ENCODE measurements around the gene COL4A6. TPM values are rescaled to one million over a fixed set of nuclear protein-coding genes. Genes with fewer than 3 reads are reported as not detected.
A peak's percentile ranks its signal among the peaks of the same experiment; 100 is the strongest.

COL4A6 gene
- total RNA-seq, 1 experiment from 2014 or later, result 2.4 TPM

DNA sequence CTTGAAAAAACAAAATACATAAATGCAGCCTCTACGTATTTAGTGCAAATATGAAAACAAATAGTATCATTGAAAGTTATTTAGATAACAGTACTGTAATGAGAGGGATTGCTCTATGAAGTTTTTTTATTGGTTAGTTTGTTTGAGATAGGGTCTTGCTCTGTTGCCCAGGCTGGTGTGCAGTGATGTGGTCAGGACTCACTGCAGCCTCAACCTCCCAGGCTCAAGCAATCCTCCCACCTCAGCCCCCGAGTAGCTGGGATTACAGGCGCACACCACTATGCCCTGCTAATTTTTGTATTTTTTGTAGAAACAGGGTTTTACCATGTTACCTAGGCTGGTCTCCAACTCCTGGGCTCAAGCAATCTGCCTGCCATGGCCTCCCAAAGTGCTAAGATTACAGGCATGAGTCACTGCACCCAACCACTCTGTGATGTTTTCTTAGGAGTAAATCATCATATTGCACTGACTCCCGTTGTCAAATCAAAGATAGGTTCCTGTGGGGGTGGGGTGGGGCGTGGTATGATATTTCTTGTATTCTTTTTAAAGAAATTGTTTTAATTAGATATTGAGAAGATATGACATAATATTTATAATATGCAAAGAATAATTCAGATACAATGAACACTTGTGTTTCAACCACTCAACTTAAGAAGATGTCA lies 270.9 kb downstream of the COL4A6 start:
- DNase-seq (ENCODE audit: low read depth, low spot score) (peak; percentile 23), ATAC-seq (peak; percentile 74)
- H3K4me1 ChIP-seq (ENCODE audit: control insufficient read depth in 1 of 2, insufficient read depth in 2 of 2, low read length in 2 of 2), result peaks cover 14 to 16% of the 10 kb centered on the region in 2 experiments
- no TSS peak for BruUV-seq (replicated peaks)
- peak overlapping the region; percentile 39 for H3K4me2 ChIP-seq (ENCODE audit: low read length)
- ChIA-PET RAD21 (ENCODE audit: low non-redundant PET in 1 of 2, low total read pairs in 2 of 2, uncharacterized antibody in 2 of 2, unreplicated experiment in 2 of 2) (no interaction called here), CTCF (no interaction called here), POLR2A (no interaction called here)
- TF ChIP-seq YY1 (IDR thresholded peaks at IDR 0.05; ENCODE audit: extremely low read depth, insufficient replicate concordance, low read depth, low read length) (no peak), FOSL1 (IDR thresholded peaks at IDR 0.05; ENCODE audit: low read depth) (peak; percentile 28; the same call in 1 of the 2 replicates), JUND (IDR thresholded peaks at IDR 0.05) (peak; percentile 38; the same call in 1 of the 2 replicates), EZH2 (IDR thresholded peaks at IDR 0.05) (no peak), CBX3 (IDR thresholded peaks at IDR 0.05; ENCODE audit: low read depth) (no peak), TCF7L2 (IDR thresholded peaks at IDR 0.05; ENCODE audit: borderline replicate concordance, extremely low read depth, insufficient read depth, insufficient read length) (no peak), EGR1 (IDR thresholded peaks at IDR 0.05; ENCODE audit: low read depth) (no peak), RAD21 (IDR thresholded peaks at IDR 0.05; ENCODE audit: low read depth) (no peak), SRF (IDR thresholded peaks at IDR 0.05; ENCODE audit: low read depth) (no peak), ELF1 (IDR thresholded peaks at IDR 0.05; ENCODE audit: borderline replicate concordance, low read depth) (no peak)
- TF ChIP-seq, protein P1, sequence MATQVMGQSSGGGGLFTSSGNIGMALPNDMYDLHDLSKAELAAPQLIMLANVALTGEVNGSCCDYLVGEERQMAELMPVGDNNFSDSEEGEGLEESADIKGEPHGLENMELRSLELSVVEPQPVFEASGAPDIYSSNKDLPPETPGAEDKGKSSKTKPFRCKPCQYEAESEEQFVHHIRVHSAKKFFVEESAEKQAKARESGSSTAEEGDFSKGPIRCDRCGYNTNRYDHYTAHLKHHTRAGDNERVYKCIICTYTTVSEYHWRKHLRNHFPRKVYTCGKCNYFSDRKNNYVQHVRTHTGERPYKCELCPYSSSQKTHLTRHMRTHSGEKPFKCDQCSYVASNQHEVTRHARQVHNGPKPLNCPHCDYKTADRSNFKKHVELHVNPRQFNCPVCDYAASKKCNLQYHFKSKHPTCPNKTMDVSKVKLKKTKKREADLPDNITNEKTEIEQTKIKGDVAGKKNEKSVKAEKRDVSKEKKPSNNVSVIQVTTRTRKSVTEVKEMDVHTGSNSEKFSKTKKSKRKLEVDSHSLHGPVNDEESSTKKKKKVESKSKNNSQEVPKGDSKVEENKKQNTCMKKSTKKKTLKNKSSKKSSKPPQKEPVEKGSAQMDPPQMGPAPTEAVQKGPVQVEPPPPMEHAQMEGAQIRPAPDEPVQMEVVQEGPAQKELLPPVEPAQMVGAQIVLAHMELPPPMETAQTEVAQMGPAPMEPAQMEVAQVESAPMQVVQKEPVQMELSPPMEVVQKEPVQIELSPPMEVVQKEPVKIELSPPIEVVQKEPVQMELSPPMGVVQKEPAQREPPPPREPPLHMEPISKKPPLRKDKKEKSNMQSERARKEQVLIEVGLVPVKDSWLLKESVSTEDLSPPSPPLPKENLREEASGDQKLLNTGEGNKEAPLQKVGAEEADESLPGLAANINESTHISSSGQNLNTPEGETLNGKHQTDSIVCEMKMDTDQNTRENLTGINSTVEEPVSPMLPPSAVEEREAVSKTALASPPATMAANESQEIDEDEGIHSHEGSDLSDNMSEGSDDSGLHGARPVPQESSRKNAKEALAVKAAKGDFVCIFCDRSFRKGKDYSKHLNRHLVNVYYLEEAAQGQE (IDR thresholded peaks at IDR 0.05; ENCODE audit: low read depth), result no peak
- no peaks in the 10 kb centered on the region for H4K20me1 ChIP-seq (ENCODE audit: insufficient read depth)
- intact Hi-C loops (cut with micrococcal nuclease), result no loop called here
- no peaks in the 10 kb centered on the region for H3K9me2 ChIP-seq (ENCODE audit: insufficient read depth)
- H3K36me3 ChIP-seq (ENCODE audit: control insufficient read depth in 1 of 2, insufficient read depth in 2 of 2, low read length in 2 of 2), result no peaks in the 10 kb centered on the region
- H2AFZ ChIP-seq (ENCODE audit: low read depth, low read length, poor library complexity, severe bottlenecking), result peak overlapping the region; percentile 94
- no peak overlapping the region for H3K9ac ChIP-seq (ENCODE audit: low read length)
- H3K79me2 ChIP-seq (ENCODE audit: insufficient read depth, low read length), result no peaks in the 10 kb centered on the region
- H3K4me3 ChIP-seq (replicated peaks in 1 of 2; ENCODE audit: low read depth in 1 of 2, low read length in 2 of 2), result no peak overlapping the region
- no peaks in the 10 kb centered on the region for H3K9me3 ChIP-seq (ENCODE audit: control insufficient read depth in 1 of 2, insufficient read depth in 1 of 2, low read depth in 1 of 2, low read length in 2 of 2)
- H3K27ac ChIP-seq (ENCODE audit: low read depth, low read length), result no peak overlapping the region
- no peaks in the 10 kb centered on the region for H3K27me3 ChIP-seq (ENCODE audit: insufficient read depth, low read length)
